ENCODE results near the gene CMTR1.

CMTR1 gene

DNA sequence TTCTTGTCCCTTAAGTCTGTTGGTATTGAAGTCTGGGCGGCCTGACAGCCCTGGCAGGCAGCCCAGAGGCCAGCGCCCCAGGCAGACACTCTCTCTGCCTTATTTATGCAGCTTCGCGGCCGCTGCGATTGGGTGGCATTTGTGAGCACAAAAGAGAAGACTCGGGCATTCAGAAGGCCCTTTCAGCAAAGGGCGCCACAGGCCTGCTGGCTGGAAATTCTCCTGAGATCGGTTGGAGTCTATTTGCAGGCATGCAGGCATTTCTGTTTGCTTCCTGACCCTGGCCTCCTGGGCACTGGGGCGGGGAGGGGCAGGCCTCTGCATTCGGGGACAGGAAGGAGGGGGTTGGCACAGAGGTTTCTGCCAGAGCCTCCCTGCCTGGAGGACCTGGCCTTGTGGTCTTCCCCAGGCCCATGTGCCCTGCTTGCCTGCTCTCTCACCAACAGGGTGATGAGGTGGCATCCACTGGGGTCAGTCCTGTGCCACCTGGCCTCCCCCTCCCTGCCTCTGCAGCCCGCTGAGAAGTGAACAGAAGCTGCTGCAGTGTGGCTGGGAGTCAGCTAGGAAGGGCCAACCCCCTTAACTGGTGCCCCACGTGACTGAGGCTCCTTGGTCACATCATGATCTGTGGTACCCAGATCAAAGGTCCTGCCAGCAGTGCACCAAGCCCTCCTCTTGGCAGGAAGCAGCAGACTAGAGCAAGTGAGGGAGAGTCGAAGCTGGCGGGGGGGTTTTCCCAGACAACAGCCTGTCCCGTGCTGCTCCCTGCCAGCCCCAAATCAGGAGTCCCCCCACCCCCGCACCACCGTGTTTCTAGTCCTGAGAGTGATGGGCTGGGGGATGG lies 83.3 kb downstream of the CMTR1 start:
- DNase-seq, result peak; percentile 75

DNA sequence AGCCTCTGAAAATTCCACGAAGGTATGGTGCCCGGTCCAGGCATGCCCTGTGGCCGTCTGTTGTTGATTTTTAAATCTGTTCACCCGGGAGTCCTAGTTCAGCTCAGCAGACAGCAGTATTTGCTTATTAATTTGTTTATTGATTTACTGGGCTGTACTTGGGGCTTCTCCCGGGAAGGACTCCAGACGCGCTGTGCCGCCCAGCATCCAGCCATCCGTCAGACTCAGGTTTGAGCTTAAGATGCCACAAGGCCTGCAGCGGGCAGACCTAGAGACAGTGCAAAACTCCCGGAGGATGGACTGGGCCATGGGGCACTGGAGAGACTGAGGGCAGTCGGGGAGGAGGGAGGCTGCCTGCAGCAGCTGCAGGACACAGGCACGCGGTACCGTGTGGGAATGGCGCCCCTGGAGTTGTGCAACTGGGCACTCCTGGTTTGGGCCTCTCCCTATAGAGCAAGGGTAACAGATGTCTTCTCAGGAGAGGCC lies 83.9 kb downstream of the CMTR1 start:
- no peak for DNase-seq

DNA sequence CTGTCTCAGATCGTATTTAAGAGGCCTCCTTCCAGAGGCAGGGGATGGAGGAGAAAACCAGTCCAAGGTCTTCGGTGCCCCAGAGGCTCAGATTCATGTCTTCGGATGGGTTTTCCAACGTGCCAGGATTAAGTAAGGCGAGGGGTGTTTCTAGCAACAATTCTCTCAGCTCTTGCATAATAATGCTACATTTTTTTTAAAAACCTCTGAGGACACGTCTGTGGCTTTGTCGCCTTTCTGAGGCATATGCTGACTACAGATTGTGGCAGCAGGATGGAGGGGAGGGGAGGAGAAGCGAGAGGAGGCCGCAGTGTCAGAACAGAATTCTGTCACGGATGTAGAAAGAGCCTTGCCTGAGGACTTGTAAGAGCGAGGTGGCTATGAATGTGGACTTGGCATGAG lies 84.4 kb downstream of the CMTR1 start:
- no peak for DNase-seq

DNA sequence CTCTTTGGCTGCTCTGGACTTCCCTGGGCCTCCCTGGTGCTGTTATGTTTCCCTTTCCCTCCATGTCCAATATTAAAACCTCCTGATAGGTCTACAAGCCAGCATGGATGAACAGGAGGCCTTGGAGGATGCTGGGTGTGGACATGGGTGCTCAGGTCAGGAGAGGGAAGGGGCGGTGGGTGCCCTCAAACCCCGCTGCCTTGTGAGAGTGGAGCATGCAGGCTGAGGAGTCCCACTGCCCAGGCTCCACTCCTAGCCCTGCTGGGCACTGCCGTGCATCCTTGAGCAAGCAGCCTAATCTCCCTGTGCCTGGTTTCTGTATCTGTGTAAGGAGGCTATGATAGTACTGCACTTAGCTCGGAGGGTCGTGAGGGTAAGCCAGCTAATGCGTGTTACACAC lies 85.1 kb downstream of the CMTR1 start:
- no peak for DNase-seq

DNA sequence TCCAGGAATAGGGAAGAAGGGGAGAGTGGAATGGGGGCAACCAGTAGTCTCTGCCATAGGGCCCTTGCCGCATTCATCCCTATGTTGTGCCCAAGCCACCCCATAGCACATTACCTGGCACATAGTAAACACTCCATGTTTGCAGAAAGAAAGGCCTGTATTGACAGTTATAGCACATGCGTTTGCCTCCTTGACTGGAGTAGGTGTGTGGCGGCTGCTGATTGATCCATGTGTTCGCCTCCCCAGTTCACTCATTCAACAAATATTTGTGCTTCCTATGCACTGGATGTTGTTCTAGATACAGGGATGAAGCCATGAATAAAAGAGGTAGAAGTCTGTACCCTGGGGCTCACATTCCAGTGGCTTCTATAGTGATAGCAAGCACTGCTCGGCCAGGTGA lies 86.4 kb downstream of the CMTR1 start:
- DNase-seq, result no peak

DNA sequence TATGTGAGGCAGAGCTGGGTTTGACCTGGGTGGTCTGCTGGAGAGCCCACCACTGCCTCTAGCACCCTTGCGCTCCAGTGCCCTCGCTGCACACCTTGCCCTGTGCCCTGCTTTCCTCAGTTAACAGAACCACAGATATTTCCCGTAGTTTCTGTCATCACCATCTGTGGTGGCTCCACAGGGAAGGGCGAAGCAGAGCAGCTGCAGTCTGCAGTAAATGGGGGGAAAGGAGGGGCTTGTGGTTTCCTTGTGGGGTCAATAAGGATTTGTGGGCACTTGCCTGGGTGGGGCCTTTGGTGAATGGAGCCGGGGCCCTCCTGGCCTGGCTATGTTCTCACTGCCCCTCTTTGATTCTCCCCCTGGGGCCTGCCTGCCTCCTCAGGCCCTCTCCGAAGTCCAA lies 87.9 kb downstream of the CMTR1 start:
- DNase-seq, result no peak

DNA sequence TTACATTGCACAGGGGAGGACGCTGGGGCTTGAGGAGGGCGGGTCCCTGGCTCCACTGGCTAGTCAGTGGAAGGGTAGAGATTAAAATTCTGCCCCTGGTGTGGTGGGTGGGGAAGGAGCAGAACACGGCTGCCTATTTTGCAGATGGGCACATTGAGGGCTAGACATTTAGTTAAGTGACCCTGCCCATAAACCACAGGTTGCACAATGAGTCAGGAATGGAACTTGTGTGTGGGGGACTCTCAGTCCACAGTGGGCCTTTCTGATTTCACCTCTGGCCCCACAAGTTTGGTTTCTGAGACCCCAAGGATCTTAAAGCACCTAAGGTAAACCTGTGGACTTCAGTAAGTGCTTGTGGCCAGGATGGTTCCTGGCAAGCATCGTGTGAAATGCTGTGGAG lies 88.7 kb downstream of the CMTR1 start:
- no peak for DNase-seq

DNA sequence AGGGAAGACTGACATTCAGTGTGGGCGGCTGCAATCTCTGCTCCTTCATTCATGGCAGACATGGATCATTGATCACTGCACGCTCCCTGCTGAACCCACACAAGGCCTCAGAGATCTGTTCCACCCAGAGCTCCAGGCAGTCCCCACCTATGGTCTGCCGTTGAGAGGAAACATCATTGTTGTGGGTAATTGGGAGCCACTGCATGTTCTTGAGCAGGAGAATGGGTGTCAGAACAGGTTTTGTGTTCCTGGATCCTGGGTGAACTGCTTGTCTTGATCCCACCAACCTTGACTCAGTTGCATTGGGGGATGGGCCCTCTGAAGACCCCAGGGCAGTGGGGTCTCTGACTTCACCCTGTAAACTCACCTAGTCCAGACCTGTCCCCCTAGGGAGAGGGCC lies 89.8 kb downstream of the CMTR1 start:
- DNase-seq, result no peak

DNA sequence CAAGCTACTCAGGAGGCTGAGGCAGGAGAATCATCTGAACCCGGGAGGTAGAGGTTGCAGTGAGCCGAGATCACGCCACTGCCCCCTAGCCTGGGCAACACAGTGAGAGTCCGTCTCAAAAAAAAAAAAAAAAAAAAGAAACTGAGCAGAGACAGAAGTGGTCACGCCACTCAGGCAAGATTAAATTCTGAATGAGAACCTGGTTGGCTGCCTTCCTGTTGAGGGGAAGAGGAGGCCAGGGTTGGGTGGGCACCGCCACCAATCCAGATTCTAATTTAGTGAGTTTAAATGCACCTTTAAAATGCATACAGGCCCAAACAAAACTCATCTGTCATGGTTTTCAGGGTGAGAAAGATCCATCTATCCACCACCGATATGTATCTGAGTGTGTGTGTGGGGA lies 90.4 kb downstream of the CMTR1 start:
- no peak for DNase-seq

DNA sequence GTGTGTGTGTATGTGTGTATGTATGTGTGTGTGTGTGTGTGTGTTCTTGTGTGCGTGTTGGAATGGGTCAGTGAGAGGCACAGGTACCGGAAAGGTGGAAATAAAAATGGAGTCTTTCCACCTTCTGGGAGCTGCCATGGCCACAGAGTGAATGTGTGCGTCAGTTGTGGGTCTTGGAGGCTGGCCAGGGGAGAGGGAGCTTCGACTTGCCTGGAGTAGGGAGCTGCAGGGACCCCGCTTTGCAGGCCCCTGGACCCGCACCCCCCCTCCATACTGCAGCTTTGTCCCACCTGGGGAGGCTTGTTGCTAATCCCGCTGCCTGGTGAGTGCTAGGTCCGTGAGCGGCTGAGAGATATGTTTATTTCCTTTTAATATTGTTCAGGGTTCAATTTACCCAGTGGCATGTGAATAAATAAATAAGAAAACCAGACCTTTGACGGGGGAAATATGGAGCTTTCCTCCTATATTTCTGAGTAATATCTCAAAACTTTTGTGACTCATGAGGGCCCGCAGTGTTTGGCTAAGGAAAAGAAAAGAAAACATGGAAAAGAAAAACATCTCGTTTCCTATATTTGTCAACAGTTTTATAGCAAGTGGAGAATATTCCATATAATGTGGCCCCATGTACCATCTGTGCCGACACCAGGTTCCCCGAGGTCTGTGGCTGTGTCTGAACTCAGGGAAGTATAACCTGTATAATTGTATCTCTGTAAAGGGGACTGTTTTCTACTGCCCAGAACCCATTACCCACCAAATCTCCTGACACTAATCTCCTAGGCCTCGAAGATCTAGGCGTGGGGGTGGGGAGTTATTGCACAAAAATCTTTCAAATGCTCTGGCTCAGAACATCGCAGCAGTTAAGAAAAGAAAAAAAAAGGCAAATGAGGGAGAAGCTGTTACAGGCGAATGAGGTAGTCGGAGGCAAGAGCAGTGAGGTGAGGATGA lies 91.3 kb downstream of the CMTR1 start:
- DNase-seq, result no peak

DNA sequence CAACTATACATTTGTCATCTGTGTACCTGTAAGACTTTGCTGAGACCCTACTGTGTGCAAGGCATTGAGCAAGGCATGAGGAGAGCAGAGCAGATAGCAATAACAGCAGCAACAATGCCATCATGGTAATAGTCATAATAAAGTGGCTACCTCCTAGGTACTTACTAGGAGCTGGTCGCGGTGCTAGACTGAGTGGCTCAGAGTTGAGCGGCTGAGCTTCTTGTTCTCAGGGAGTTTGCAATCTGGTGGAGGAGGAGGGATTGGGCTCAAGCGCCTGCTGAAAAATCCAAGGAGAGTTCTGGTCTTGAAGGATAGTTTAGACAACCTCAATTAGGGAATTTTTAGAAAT lies 91.9 kb downstream of the CMTR1 start:
- no peak for DNase-seq

DNA sequence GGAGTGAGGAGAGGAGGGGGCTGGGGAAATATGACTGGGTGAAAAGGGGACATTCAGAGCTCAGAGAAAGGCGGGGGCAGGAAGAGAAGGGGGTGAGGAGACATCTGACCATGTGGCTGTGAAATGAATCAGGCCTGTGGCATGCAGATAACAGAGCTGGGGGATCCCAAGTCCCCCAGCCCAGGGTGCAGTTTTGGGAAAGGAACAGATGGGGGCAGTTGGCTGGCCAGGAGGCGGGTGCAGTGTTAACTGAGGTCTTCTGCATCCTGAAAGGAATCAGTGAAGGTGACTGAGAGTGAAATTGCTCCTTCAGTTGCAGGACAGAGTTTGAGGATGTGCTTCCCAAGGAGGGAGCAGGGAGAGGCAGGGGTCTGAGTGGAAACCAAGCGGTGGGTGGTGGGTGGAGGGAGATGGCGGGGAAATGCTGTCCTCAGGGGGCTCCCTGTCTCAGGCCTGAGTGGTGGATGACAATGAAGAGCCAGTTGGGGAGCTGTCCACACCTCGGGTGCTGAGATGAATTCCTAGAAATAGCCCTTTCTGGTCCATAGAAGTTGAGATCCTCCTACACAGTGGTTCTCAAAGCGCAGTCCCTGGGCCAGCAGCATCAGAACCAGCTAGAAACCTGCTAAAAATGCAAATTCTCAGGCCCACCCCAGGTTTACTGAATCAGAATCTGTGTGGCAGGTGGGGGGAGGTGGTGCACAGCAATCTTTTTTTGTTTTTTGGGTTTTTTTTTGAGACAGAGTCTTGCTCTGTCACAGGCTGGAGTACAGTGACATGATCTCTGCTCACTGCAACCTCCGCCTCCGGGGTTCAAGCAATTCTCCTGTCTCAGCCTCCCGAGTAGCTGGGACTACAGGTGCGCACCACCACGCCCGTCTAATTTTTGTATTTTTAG lies 92.7 kb downstream of the CMTR1 start:
- DNase-seq, result no peak

DNA sequence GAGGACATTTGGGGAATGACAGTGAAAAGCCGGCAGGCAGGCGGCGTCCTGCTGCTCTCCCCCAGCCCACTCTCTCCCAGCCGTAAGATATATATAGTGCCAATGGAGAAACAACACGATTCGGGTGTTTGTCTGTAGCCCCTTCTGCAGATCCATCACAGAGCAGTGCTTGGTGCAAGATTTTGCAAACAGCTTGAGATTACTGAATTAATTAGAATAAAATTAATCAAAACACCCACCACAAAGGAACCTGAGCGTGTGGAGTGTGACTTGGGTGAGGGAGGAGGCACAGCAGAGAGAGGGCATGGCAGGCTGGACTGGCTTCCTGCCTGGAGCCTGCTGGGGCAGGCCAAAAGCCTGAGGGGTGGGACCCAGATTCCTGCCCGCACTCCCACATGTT lies 95.5 kb downstream of the CMTR1 start:
- no peak for DNase-seq

DNA sequence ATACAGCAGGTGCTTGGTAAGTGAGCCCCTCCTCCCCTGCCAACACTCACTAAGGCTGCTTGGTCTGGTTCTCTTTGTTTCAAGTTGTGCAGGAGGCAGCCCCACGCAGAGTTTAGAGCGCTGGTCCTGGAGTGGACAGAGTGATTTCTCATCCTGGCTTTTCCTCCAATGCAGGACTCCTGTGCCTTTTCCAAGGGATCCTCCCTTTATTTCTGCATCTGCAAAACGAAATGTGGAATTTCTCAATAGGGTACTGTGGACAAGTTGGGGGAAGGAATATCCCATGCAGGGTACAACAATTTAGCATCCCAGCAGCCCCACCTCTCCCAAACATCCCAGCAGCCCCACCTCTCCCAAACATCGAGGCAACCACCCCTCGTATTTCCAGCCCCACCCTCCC lies 97.3 kb downstream of the CMTR1 start:
- no peak for DNase-seq

DNA sequence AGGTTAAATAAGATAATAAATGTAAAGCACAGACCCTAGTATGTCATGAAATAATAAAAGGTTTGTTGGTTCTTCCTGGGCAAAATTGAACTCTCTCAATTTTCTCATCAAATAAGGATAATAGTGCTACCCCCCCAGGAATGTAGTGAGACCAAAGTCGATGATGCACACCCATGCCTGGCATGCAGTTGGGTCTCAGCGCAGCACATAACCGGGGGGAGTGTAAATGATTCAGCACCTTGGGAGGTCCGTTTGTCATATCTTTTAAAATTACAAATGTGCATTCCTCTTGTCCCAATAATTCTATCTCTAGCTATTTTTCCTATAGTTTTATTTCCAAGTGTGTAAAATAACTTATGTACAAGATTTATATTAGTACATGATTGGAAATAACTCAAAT lies 98.0 kb downstream of the CMTR1 start:
- no peak for DNase-seq
